ENCODE measurements around the gene SCT.

Gene SCT

DNA sequence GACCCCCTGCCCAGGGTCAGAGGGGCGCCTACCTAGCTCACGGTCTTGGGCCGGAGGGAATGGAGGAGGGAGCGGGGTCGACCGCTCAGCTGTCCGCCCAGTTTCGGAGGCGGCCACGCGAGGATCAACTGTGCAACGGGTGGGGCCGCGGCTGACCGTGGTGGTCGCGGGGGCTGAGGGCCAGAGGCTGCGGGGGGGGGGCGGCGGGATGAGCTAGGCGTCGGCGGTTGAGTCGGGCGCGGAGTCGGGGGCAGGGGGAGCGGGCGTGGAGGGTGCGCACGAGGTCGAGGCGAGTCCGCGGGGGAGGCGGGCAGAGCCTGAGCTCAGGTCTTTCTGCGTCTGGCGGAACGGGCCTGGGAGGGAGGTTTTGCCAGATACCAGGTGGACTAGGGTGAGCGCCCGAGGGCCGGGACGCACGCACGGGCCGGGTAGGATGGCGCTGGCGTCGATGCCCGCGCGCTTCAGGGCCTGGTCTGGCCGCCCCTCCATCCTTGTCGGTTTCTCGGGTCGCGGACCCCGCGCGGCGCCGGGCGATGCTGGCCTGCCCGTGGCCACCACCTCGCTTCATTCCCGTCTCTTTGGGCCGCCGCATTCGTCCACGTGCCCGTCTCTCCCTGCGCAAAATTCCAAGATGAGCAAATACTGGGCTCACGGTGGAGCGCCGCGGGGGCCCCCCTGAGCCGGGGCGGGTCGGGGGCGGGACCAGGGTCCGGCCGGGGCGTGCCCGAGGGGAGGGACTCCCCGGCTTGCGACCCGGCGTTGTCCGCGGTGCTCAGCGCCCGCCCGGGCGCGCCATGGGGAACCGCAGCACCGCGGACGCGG is 9.7 kb upstream of the SCT start, which contains the start of gene DRD4:
DRD4 (plus strand) TSS at position 759 of the 822 bp plus-strand sequence; CDS start at position 795, 36 bp downstream.
- no peak within 1 kb of the TSS for H3K27ac ChIP-seq
- TF ChIP-seq ZFX (IDR thresholded peaks at IDR 0.05) = no peak
- TF ChIP-seq, protein P1, sequence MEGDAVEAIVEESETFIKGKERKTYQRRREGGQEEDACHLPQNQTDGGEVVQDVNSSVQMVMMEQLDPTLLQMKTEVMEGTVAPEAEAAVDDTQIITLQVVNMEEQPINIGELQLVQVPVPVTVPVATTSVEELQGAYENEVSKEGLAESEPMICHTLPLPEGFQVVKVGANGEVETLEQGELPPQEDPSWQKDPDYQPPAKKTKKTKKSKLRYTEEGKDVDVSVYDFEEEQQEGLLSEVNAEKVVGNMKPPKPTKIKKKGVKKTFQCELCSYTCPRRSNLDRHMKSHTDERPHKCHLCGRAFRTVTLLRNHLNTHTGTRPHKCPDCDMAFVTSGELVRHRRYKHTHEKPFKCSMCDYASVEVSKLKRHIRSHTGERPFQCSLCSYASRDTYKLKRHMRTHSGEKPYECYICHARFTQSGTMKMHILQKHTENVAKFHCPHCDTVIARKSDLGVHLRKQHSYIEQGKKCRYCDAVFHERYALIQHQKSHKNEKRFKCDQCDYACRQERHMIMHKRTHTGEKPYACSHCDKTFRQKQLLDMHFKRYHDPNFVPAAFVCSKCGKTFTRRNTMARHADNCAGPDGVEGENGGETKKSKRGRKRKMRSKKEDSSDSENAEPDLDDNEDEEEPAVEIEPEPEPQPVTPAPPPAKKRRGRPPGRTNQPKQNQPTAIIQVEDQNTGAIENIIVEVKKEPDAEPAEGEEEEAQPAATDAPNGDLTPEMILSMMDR (conservative IDR thresholded peaks at IDR 0.05) = no peak

- TF ChIP-seq ZFX (IDR thresholded peaks at IDR 0.05) = no peak
- TF ChIP-seq, protein P1 (conservative IDR thresholded peaks at IDR 0.05) = no peak
- H3K27ac ChIP-seq = no peak overlapping the region
These were observed 9.0 kb upstream of the SCT start for GRCh38 chr11:635945-636510.

- no peak for TF ChIP-seq ZFX (IDR thresholded peaks at IDR 0.05)
- TF ChIP-seq, protein P1 (conservative IDR thresholded peaks at IDR 0.05) = no peak
- no peak overlapping the region for H3K27ac ChIP-seq
These were observed 3.9 kb upstream of the SCT start for GRCh38 chr11:630871-631270.

- no peak overlapping the region for H3K27ac ChIP-seq
- TF ChIP-seq ZFX (IDR thresholded peaks at IDR 0.05) = no peak
- TF ChIP-seq, protein P1 (conservative IDR thresholded peaks at IDR 0.05) = no peak
These were observed 2.2 kb upstream of the SCT start for GRCh38 chr11:629237-629583.

DNA sequence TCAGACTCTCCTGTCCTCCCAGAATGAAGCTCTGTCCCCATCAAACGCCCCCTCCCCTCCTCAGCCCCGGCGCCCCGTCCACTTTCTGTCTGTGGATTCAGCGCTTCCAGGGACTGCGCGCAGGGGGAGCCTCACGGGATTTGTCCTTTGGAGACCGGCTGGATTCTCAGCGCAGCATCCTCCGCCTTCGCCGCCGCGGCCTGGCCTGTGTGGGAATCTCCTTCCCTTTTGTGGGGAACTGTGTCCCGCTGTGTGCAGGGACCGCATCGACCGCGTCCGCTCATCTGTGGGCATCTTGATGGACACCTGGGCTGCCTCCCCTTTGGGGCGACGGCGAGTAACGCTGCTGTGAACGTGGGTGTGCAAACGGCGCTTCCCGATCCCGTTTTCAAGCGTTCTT is 1.1 kb upstream of the SCT start:
- no peak overlapping the region for H3K27ac ChIP-seq
- TF ChIP-seq ZFX (IDR thresholded peaks at IDR 0.05) = no peak
- TF ChIP-seq, protein P1 (conservative IDR thresholded peaks at IDR 0.05) = no peak

GRCh38 chr11:627308-627576 is 261 bp upstream of the SCT start:
- H3K27ac ChIP-seq = no peak overlapping the region

More at GRCh38 chr11:627308-627576, 261 bp upstream of the SCT start:
- TF ChIP-seq, protein P1 (conservative IDR thresholded peaks at IDR 0.05) = no peak
- TF ChIP-seq ZFX (IDR thresholded peaks at IDR 0.05) = no peak
